ENCODE data around the gene PTPN7.
"Not testable (repeated sequence)": the region's sequence is repeated elsewhere in the genome, so short reads cannot be mapped to it uniquely, and the experiment has no call there.

Gene PTPN7

GRCh38 chr1:202189001-202189790 is 28.8 kb upstream of the PTPN7 start:
- peak; percentile 87 for DNase-seq

GRCh38 chr1:202187697-202188407 is 27.4 kb upstream of the PTPN7 start:
- DNase-seq, result no peak

- no peak for DNase-seq
Observed at GRCh38 chr1:202187041-202187671, 26.8 kb upstream of the PTPN7 start.

- no peak for DNase-seq
Observed at GRCh38 chr1:202186327-202186726, 25.9 kb upstream of the PTPN7 start.

- peak; percentile 93 for DNase-seq
Observed at GRCh38 chr1:202184750-202185460, 24.5 kb upstream of the PTPN7 start.

- no peak for DNase-seq
Observed at GRCh38 chr1:202182040-202182877, 21.9 kb upstream of the PTPN7 start.

GRCh38 chr1:202181586-202181985 is 21.2 kb upstream of the PTPN7 start:
- no peak for DNase-seq

GRCh38 chr1:202180751-202181139 is 20.3 kb upstream of the PTPN7 start:
- not testable (repeated sequence) for DNase-seq

GRCh38 chr1:202179828-202180750 is 19.7 kb upstream of the PTPN7 start:
- no peak for DNase-seq

- no peak for DNase-seq
Observed at GRCh38 chr1:202176949-202177927, 16.8 kb upstream of the PTPN7 start.

GRCh38 chr1:202173993-202174392 is 13.6 kb upstream of the PTPN7 start:
- no peak for DNase-seq

- DNase-seq, result peak; percentile 47
Observed at GRCh38 chr1:202172015-202172355, 11.6 kb upstream of the PTPN7 start.

GRCh38 chr1:202171292-202172014 is 11.1 kb upstream of the PTPN7 start:
- no peak for DNase-seq

- peak; percentile 42 for DNase-seq
Observed at GRCh38 chr1:202170726-202171125, 10.3 kb upstream of the PTPN7 start.

- no peak for DNase-seq
Observed at GRCh38 chr1:202168861-202169260, 8.5 kb upstream of the PTPN7 start.

GRCh38 chr1:202167708-202168415 is 7.5 kb upstream of the PTPN7 start:
- DNase-seq, result no peak

- not testable (repeated sequence) for DNase-seq
Observed at GRCh38 chr1:202167054-202167453, 6.7 kb upstream of the PTPN7 start.

Data from hematopoietic multipotent progenitor cell treated with erythropoietin and hydrocortisone succinate and interleukin-3 and kit ligand, for 4 days (in vitro differentiated cells).